Measurements from ENCODE around the gene MEP1B.
"Not testable (repeated sequence)": the region's sequence is repeated elsewhere in the genome, so short reads cannot be mapped to it uniquely, and the experiment has no call there.

Gene MEP1B

DNA sequence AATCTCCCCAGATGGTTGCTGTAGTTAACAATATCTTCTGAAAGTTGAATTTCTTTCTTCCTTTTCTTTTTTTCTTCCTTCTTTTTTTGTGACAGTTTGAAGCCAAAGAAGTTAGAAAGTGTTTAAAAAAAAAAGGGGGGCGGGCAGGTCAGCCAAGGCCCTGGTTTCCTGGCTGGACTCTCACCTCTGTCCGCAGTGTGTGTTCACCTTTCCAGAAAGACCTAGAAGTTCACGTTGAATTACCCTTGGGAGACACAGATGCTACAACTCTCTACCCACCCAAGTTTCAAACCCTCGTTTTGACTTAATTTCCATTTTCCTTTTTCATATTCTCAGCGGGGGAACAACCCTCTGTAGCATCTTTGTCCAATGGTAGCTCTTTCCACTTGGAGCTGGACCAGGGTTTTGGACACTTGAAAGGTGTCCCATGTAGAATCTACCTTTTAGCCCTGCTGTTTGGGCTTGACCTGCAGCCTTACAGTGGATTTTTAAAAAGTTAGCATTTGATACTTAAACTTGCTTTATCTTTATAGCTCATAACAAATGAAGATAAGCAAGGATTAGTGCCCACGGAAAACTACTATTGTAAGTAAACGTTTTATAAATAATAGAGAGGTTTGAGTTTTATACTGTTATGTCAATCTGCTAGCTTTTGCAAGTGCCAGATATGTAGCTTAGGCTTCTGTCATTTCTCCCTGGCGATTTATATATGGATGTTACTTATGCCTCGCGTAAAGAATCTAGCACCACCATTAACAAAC is 20.0 kb downstream of the MEP1B start:
- FAIRE-seq: no peak

DNA sequence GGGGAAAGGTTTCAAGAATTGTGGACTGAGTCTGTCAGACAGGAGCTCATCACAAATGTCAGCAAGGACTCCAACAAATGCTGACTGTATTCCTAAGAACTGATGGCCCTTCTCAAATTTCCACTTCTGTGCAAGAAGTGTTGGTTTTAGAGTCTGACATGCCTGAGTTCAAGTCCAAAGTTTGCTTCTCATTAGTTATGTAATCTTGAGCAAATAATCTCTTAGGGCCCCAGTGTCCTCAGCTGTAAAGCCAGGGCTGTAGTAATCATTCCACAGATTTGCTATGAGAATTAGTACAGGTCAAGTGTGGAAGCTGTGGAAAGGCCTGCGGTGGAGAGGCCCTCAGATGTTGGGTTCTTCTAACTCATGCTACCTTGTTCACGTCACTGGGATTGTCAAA is 23.9 kb downstream of the MEP1B start:
- no peak for FAIRE-seq

DNA sequence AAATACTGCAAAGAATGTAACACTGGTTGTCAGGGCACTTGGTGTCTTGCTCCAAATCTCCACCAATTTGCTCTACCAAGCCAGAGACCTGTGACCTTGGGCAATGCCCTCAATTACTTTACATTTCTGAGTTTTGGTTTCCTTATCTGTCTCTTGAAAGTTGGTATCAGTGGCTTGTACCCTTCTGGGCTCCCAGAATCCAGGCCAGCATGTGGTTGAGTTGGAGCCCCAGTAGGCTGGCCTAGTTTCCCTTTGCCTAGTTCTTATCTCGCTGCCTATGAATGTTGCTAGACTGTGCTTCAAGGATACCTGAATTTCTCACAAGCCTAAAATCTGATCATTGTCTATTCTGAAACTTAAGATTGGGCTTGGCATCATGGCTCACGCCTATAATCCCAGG is 26.6 kb downstream of the MEP1B start:
- no peak for FAIRE-seq

DNA sequence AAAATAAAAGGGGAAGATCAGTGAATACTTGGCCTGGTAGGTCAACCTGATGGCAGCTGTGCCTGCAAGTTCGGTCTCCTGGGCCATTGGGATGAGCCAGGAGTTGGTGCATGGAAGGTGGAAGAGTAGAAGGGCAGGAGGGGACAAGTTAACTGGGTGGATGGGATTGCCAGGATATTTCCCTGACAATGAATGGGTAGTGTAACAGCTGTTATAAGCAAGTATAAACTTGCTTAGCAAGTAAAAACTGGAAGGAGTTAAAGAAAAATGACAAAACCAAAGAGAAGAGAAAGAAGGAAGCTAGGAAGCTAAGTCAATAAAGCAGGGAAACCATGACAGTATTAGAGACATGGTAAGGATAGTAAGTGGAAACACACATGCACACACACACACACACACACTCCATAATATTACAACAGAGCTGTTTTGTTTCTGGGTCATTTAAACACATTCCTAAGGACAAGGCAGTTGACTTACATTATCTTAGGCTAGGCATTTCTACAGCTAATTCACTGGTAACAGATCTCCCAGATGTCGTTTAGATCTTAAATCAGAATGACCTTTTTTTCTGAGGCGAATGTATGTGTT is 29.7 kb downstream of the MEP1B start:
- FAIRE-seq: no peak

DNA sequence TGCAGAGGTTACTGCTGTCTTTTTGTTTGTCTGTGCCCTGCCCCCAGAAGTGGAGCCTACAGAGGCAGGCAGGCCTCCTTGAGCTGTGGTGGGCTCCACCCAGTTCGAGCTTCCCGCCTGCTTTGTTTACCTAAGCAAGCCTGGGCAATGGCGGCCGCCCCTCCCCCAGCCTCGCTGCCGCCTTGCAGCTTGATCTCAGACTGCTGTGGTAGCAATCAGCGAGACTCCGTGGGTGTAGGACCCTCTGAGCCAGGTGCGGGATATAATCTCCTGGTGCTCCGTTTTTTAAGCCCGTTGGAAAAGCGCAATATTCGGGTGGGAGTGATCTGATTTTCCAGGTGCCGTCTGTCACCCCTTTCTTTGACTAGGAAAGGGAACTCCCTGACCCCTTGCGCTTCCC is 43.5 kb downstream of the MEP1B start:
- FAIRE-seq: not testable (repeated sequence)

DNA sequence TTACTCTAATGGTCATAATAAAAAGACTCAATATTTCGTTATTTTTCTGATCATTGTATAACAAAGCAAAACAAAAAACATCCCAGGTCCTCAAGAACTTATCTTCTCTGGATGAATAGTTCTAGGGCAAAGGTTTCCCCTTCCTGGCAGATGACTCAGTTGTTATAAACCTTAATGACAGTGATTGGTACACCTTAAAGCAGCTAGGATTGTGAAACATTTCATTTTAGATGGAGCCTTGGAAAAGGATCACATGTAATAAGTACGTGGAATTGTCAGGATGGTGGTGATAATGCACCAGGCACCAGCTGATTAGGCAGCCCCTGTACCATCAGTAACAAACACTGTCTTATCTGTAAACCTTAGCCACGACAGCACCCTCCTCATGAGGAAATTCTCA is 47.2 kb downstream of the MEP1B start:
- FAIRE-seq: no peak

DNA sequence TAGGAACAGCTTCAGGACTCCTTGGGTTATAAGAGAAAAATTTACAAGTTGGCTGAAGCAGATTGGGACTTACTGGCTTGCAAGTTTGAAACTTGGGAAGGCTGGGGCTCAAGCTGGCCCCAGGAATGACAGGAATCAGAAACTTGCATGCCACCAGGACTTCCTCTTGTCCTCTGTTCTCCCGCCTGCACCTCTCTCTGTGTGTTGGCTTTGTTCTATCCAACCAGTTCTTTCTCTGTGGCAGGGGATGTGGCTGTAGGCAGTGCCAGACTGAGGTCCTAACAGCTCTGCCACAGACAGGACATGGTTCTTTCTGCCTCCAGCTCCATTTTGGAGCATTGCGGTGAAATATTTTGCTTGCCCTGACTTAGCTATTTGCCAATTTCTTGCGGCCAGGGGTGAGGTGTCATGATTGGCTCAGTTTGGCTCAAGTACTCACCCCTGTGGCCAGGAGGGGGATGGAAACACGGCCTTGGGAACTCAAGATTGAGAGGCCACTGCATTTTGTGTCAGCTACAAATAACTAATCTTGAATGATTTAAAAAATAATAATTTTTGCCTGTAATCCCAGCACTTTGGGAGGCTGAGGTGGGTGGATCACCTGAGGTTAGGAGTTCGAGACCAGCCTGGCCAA is 48.9 kb downstream of the MEP1B start:
- FAIRE-seq: no peak

DNA sequence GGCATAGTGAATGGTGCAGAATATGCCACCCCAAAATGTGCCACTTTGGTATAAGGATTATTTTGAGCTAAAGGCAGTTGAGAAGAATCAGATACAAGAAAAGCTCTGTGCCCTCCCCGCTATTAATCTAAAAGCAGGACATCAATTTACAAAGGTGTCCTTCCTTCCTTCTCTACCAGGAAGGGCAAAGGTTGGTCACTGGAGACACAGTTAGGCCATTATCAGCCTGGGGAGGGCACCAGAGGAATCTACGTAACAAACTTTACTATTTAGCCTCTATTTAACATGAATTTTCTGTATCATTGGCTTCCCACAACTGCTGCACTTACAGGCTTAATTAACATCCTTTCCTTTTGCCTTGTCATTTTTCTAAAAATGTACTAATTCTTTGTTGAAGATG is 52.6 kb downstream of the MEP1B start:
- FAIRE-seq: no peak

DNA sequence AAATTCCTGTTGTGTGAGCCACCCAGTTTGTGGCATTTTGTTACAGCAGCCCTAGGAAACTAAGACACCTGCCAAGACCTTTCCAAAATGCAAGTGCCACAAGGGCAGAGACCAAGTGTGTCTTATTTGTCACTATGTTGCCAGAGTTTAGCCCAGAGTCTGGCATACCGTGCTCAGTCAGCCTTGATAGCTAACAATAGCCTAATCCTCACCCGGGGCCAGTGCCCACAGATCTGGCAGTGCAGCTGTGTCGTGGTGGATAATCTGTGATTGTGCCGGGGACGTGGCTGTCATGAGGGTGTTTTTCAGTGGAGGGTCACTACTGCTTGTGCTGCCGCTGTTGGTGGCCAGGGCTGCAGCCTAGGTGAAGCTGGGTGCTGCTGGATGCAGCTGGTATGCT is 53.5 kb downstream of the MEP1B start:
- no peak for FAIRE-seq

DNA sequence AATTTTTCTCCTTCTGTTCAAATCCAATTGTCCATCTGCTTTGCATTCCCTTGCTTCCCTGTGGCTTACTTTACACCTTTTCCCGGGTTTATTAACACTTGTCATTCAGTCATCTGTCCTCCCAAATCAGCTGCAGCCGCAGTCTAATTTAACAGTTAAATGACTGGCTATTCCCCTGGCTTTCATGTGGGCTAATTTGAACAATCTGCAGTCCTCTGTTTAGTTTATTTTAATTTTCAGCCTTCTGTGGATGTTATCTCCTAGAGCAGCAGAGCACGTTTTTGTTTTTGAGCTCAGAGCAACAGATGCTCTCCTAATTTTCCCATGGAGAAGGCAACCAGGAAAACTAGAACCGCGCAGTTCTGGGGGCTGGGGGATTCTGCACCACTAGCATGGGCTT is 55.0 kb downstream of the MEP1B start:
- FAIRE-seq: no peak

DNA sequence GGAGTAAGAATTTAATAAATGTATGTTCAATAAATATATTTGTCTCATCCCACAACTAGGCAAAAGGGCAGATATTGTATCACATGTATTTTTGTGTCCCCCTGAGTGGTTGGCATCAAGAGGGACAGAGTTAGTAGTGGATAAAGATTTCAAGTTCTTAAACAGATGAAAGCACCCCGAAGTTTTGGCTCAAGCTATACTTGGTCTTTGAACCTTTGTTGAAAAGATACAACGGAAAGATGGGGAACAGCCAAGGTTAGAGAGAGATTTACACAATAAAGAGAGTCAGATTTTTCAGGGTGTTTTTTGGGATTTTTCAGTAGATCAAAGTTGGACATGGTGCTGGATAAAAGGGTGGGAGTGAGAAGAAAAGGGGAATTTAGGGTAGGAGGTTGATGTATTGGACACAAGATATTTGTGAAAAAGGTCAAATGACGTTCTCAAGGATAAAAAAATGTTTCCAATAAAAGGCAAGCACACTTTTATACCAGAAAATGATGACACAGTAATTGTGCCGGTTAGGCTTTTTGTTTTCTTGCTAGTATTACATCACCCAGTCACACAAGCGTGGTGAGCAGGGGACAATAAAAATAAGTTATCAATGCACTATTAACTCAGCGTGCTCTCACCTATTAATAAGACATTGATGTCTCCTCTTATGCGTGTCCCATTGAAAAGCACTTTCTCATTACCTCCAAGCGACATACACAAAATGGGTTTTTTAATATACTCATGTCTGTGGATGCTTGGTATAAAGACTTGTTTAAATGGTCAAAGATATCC is 59.5 kb downstream of the MEP1B start:
- no peak for FAIRE-seq

DNA sequence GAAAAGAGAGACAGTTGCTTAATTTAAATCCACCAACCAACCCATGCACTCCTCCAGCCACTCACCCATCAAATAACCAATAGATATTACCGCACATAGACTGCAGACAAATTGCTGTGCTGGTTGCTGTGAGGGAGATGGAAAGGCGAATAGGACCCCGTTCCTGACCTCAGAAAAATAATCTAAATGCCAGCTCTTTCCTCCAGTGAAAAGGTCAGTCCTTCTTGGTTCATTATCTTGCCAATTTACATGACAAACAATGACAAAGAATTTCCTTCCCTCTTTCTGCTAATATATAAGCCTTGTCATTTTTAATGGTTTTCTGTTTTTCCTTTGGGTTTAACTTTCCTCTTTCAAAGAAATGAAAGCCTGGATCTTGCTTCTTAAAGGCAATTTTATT is 61.6 kb downstream of the MEP1B start:
- no peak for FAIRE-seq

DNA sequence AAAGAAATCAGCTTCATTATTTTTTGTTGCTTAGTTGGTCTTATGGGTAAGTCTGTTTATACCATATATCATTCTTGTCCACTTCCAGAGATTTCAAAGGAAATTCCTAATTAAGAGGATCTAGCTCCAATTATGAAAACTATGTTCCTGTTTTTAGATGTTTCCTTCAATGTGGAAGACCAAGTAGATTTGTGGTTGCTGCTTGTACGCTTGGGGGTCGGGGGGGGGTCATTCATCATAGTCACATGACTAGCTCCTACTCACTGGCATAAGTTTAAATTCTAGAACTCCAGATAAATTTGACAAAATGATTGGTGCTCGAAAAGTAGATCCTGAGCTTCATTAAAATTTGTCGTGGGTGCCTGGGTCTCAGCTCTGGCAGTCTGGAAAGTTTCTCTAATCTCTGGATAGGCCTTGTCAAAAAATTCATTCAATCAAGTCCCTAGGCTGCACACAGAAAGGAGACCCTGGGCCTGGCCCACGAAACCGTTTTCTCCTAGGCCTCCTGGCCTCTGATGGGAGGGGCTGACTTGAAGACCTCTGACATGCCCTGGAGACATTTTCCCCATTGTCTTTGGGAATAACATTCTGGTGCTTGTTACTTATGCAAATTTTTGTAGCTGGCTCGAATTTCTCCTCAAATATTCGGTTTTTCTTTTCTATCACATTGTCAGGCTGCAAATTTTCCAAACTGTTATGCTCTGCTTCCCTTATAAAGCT is 62.5 kb downstream of the MEP1B start:
- no peak for FAIRE-seq

DNA sequence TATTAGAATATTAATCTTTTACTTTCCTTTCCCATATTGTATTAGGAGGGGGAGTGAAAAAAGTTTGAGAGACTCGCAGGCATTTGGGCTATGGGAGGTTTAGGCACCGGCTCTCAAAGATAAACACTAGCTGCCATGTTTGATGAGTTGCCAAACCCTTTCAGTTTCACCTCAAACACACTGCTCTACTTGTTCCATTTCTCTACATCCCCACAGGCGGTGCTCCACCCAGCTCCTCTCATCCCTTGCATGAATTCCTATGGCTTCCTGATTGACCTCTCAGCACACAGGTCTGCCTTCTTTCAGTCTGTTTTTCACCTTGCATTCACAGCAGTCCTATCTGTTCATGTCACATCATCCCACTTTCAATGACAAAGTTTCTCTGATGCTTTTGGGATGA is 65.7 kb downstream of the MEP1B start:
- no peak for FAIRE-seq

DNA sequence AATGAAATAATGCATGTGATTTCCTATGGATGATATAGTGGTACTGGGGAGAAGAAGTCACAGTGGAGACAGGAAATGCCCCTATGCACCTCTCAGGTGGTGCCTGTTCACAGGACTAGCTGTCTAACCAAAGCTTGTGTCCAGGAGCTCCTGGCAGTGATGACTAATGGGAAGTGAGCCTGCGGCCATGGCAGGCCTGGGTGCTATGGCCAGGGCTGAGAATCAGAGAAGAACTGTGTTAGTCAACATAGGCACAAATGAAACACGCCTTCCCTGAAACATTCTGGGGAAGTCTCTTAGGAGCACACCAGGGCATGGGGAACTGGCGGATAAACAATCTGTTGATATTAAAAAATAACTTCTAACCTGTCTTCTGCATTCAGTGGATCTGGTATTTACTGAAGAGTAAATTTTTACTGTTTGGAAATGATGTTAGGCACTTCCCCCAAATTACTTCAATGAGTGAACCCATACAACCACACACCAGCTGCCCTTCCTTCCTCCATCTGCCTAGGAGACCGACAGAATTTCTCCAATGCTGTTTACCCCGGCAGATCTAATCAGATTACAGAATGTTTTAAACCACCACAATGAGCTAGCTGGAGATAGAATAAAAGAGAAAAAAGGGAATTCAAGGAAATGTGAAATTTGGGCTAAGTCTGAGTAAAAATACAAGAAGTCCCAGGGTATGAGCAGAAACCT is 67.4 kb downstream of the MEP1B start:
- no peak for FAIRE-seq

DNA sequence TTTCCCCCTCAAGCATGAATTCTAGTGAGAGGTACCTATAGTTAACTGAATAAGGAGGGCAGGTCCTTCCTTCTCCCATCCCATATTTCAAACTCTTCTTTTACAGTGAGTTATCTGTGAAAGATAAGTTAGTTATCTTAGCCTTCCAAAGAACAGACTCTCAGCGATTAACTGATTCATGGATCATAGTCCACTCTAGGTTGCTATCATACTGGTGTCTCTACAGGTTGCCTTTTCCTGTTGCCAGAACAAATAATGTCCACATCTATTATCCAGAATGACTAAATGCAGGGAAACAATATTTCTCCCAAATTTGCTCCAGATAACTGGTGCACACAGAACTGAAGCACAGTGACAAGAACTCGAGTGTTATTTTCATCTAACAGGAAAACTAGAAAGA is 68.3 kb downstream of the MEP1B start:
- no peak for FAIRE-seq

DNA sequence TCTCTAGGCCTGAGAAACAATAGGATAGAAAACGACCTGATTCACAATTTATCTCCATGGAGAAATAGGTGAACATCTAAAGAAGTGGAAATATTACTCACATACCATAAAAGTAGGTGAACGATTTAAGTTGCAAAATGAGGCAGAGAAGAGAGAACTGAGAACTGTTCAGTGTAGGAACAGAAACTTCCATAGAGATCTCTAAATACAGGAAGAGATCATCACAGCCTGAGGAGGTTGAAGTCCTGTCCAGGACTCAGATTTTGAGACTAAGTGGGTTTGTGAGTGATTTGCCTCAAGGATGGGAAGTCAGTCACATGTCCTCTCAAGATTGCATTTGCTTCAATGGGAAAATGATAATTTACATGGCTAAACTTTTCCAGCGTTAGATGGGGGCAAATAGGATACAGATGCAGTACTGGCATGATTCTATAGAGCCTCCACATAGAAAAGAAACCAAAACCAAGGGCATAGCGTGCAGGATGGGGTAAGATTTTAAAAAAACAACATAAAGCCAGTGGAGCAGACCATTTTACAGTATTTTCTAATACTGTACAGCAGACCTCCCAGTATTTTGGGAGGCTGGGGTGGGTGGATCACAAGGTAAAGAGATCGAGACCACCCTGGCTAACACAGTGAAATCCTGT is 68.8 kb downstream of the MEP1B start:
- no peak for FAIRE-seq

DNA sequence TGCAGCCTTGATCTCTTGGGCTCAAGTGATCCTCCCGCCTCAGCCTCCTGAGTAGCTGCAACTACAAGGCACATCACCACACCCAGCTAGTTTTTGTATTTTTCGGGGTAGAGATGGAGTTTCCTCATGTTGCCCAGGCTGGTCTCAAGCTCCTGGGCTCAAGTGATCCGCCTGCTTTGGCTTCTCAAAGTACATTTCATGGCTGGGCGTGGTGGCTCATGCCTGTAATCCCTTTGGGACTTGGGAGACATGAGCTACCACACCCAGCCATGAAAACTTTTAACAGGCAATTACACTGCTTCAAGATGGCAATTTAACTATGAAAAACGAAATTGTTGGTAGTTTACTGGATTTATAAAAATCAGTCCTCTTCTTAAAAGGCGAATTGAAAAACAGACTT is 69.7 kb downstream of the MEP1B start:
- no peak for FAIRE-seq

DNA sequence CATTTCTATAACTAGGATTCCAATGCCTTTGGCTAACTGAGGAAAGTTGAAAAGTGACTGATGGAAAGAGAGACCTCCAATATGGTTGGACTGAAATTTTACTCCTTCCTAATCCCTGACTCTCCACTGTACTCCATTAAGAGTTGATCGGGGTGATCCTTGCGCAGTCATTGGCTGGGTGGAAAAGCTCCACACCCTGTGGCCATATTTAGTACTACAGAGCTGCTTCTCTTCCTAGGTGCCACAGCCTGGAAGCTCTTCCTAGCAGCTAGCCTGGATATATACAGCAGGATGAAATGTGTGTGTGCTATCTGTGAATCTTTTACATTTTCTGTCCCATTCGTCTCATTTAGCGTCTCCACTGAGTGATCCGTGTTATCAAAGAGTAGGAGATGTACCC is 71.2 kb downstream of the MEP1B start:
- FAIRE-seq: no peak

DNA sequence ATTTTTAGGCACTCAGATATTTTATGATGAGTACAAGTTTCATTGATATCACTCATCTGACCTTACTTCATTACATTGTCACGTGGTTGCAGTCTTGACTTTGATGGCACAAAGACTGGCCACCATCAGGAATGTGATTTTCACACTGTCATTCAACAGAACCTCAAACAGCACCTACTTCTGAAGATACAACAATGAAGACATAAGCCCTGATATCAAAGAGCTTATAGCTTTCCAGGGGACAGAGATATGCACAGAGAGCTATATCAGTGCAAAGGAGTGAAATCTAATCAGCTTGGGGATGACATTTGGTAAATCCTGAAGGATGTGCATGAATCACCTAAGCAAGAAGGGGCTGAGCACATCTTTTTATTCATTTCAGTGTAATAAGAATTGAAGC is 72.3 kb downstream of the MEP1B start:
- FAIRE-seq: no peak

DNA sequence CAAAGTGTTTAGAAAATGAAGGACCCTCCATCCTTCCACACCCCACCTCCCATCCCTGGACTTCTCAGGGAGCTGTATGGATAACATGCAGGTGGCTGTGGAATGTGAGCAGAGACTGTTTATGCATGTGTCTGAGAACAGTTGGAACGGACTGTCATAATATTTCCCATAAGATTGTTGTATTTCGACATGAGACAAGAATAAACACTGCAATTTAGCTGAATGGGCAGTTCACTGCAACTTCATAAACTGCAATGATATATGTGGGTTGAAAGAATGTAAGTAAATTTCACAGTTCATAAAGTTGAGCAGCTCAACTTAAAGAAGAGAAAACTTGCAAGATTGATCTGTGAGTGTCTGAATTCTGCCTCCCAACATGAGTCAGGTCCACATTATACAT is 74.6 kb downstream of the MEP1B start:
- FAIRE-seq: no peak

DNA sequence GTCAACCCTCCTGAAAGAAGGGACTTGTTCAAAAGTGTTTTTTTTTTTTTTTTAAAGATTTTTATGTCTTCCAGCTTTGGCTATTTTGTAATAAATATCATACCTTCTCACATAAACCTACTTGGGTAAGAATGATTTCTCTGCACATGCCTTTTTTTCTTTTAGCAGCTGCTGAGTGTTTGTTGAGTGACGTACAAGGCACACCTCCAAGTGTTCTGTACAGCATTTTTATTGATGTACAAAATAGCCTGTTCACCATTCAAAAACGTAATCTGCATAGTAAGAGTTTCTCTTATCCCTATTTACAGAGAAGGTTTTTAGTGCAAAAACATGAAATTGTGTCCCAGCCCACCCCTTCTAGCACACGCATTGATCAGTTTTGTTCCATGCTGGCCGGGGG is 77.6 kb downstream of the MEP1B start:
- no peak for FAIRE-seq

All from TTC549 (cell line).